Activated gamma-delta T cell treated with Interleukin-2 at 50 U/mL for 16 hours (primary cell): ENCODE measurements around the gene MDFIC2.

ENCODE experiments used
- DNase-seq: peaks from one replicate; pipeline ENCODE4 v3.0.0-alpha.2; 2020

MDFIC2 gene

DNA sequence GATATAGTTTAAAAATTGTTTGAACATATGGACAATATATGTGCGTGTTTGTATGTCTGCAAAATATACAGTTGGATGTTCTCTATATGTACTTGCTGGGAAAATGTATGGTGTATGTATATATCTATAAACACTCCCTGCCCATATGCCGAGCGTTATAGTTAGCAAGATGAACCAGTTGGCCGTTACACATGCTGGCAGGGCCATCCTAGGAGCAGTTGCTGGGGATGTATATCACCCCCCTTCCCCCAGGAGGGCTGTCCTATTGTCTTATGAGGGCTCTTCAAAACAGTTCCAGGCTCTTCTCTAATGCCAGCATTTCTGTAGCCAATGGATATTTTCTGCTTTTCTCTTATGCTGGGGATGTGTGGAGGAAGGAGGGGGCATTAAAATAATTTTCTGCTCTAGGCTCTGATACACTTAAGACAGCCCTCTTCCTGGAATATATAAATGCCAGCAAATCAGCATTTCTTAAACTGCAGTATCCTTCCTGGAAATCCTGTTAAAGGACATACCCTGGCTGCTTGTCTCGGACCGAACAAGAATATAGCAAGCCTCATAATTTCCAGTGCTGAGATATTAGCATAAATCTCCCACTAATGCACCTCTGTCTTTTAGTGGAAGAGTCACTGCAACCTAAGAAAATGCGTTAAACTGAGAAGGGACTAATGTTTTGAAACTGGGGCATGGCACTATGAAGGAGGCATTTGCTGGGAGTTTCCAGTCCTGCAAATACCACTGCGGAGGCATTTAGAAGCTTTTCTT, 134.4 kb downstream of the MDFIC2 start:
- DNase-seq = no peak

DNA sequence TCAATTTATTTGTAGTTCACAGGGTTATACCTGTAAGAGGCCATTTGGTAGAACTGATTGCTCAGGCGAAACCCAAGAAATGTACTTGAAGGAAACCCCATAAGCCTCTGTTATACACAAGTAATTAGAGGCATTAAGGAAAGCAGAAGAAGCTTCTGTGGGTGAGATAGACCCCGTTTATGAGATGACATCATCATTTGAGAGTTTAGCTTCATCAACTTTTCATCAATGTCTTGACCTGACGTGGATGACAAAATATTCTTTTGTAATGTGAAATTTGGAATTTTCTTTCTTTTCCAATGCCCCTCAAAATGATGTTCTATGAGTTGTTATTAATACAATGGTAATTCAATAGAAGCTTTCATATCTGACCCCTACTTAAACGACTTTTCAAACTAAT, 136.2 kb downstream of the MDFIC2 start:
- DNase-seq = no peak

DNA sequence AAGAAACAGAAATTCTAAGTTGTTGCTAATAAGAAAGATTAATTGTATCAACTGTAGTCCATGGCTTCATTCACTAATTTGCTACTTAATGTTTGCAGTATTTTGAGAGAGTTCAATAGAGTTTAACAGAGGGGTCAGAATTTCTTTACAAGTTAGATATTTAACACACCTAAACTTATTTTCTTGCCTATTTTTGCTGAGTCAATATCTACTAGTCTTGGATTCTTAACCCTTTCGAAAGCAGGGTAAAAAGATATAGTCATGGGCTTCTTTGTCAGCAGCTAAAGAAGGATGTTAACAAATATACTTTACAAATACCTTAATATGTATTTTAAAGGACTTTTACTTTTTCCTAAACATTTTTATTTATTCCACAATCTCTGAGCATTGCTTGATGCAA, 155.6 kb downstream of the MDFIC2 start:
- DNase-seq = no peak

DNA sequence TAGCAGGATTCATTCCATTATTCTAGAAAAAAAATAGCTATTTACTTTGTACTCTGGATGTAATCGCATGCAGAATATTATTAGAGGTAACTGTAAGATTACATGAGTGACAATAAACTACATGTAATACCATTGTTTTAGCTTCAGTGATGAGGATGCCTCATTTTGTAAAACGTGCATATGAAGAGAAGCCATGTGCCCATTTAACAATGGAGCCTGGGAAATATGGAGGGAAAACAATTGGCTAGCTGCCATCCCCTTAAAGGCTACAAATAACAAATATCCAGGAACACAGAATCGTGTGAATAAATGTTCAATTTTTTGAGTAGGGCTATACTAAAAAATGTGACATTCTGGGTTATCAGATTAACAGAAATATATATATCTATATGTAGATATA, 161.8 kb downstream of the MDFIC2 start:
- no peak for DNase-seq

DNA sequence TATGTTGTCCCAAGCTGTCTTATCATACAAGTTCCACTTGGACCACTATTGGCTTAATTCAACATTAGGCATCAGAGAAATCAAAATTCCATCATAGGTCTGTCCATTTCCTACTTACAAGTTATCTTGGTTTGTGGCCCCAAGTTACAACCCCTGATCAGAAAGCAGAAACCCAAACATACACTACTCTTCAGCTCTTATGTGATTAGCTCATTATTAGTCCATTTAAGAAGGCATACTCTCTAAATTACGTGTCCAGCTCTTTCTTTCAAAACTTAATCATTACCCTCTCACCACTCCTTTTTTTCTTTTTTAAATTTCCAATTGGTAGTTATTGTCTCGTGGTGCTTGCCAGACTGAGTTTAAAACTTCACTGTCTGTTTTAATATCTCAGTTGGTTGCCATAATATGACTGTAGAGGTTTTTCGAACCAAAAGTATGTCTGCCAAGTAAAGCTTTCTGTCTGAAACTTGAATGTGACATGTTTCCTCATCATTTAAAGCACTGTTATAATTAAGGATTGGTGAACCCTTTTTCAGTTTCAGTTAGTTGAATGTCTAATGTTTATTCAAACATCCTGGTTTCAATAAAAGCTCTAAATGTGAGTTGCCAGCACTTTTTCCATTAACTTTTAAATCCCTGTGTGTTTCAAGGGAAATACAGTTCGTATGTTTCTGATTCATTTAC, 162.6 kb downstream of the MDFIC2 start:
- no peak for DNase-seq
